Measurements from ENCODE around the gene FSIP1. TPM values are rescaled to one million over a fixed set of nuclear protein-coding genes. Genes with fewer than 3 reads are reported as not detected.

Gene FSIP1
- total and polyA plus RNA-seq, 9 of the 15 experiments (the other 6 are each of a cell fraction or from before 2014, with no cell fraction given), result 0.07 to 0.51 (median 0.29) TPM

DNA sequence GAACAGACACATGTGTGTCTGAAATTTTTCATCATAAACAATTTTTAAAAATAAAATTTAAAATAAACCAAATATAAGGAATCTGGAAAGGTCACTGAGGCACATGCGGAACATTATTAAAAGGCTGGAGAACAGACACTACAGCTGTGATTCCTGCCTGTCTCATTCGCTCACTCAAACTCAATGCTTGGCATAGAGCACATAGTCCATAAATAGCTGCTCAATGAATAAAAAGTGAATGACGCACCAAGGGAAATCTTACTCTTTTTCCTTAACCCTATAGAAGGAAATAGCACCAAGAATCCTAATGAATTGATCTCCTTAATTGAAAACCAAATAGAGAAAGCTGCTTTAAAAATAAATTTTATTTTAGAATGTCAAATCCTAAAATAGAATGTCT lies 98.4 kb downstream of the FSIP1 start:
- no peak overlapping the region for H3K4me3 ChIP-seq
- H2AFZ ChIP-seq (ENCODE audit: low read depth, low read length), result no peak overlapping the region
- FAIRE-seq (no peak), ATAC-seq (no peak), DNase-seq (ENCODE audit: extremely low read depth in 1 of 4, low spot score in 3 of 4) (no peak)
- intact Hi-C loops (cut with micrococcal nuclease), result loop anchor here (5.0 kb wide), 1 partner anchor 512 kb away; no protein-coding TSS in a partner anchor
- no peaks in the 10 kb centered on the region for H3K9me3 ChIP-seq (replicated peaks; ENCODE audit: control insufficient read depth, insufficient read depth, low read depth, low read length)
- CTCF ChIA-PET (ENCODE audit: low intra/inter-chr PET ratio), result no interaction called here
- H3K36me3 ChIP-seq (ENCODE audit: control insufficient read depth, insufficient read depth, low read length), result no peaks in the 10 kb centered on the region
- H4K20me1 ChIP-seq (replicated peaks; ENCODE audit: control insufficient read depth, insufficient read depth, low read length), result no peaks in the 10 kb centered on the region
- TF ChIP-seq GABPB2 (CRISPR knock-in tag; conservative IDR thresholded peaks at IDR 0.05) (no peak), KDM4B (IDR thresholded peaks at IDR 0.05; ENCODE audit: borderline replicate concordance in 2 of 2, low read depth in 1 of 2) (no peak), BRD9 (IDR thresholded peaks at IDR 0.05; ENCODE audit: low read depth, partially characterized antibody) (no peak), SETDB1 (IDR thresholded peaks at IDR 0.05; ENCODE audit: low read length) (no peak), SMARCA5 (IDR thresholded peaks at IDR 0.05) (no peak), NR4A1 (CRISPR knock-in tag; IDR thresholded peaks at IDR 0.05) (no peak), NR4A1 (tag; IDR thresholded peaks at IDR 0.05) (no peak), ZC3H11A (IDR thresholded peaks at IDR 0.05; ENCODE audit: low read depth, low read length) (no peak), ATF1 (CRISPR knock-in tag; IDR thresholded peaks at IDR 0.05) (no peak), ATF1 (tag; IDR thresholded peaks at IDR 0.05) (no peak)
- TF ChIP-seq, protein P1, sequence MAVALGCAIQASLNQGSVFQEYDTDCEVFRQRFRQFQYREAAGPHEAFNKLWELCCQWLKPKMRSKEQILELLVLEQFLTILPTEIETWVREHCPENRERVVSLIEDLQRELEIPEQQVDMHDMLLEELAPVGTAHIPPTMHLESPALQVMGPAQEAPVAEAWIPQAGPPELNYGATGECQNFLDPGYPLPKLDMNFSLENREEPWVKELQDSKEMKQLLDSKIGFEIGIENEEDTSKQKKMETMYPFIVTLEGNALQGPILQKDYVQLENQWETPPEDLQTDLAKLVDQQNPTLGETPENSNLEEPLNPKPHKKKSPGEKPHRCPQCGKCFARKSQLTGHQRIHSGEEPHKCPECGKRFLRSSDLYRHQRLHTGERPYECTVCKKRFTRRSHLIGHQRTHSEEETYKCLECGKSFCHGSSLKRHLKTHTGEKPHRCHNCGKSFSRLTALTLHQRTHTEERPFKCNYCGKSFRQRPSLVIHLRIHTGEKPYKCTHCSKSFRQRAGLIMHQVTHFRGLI (CRISPR knock-in tag; IDR thresholded peaks at IDR 0.05), result no peak
- TF ChIP-seq, protein P2, sequence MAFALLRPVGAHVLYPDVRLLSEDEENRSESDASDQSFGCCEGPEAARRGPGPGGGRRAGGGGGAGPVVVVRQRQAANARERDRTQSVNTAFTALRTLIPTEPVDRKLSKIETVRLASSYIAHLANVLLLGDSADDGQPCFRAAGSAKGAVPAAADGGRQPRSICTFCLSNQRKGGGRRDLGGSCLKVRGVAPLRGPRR (CRISPR knock-in tag; IDR thresholded peaks at IDR 0.05), result no peak
- no peak overlapping the region for H3K27ac ChIP-seq (ENCODE audit: extremely low read depth, low read depth, low read length)
- H3K79me2 ChIP-seq (ENCODE audit: control insufficient read depth, insufficient read depth, low read length), result no peaks in the 10 kb centered on the region
- in situ Hi-C loops (cut with MboI), result no loop called here
- 23% methylated on average over 3 of the region's 3 CpGs for WGBS (ENCODE audit: insufficient coverage, low coverage, missing lambda C conversion rate)
- H3K9me1 ChIP-seq (ENCODE audit: control insufficient read depth, insufficient read depth, low read length), result no peaks in the 10 kb centered on the region
- no peak overlapping the region for H3K4me2 ChIP-seq (ENCODE audit: insufficient read depth, low read length)
- H3K4me1 ChIP-seq (replicated peaks in 1 of 2; ENCODE audit: control insufficient read depth in 2 of 2, insufficient read depth in 2 of 2, low read length in 2 of 2), result no peaks in the 10 kb centered on the region
- H3K9ac ChIP-seq (ENCODE audit: insufficient read depth in 1 of 2, low read depth in 2 of 2, low read length in 2 of 2), result no peak overlapping the region
- BruUV-seq (replicated peaks), result no TSS peak
- POLR2A ChIA-PET, result interaction anchor here (0.6 to 0.7 kb wide), 3 partner anchors 9 to 276 kb away, joined by 3 to 4 read pairs (median 3); no protein-coding TSS in a partner anchor
- no peaks in the 10 kb centered on the region for H3K27me3 ChIP-seq (ENCODE audit: control insufficient read depth in 2 of 2, insufficient read depth in 2 of 2, low read length in 2 of 2)

Data from K562 (cell line).